KOPT-K1 (cell line): ENCODE results near the gene SORL1-AS1.

Experiments
- H3K27ac ChIP-seq: fragments of 200-600 bp; sonication (generic); 2 replicates; pipeline ENCODE4 v1.5.1; 2016; ENCODE audit warnings: antibody characterized with exemption, mild to moderate bottlenecking, low read depth, low read length; ENCODE audit not compliant: poor library complexity, severe bottlenecking
- H3K36me3 ChIP-seq: fragments of 200-600 bp; sonication (generic); 2 replicates; pipeline ENCODE4 v1.5.1; 2017; ENCODE audit warnings: antibody characterized with exemption, mild to moderate bottlenecking, low read length, moderate library complexity; ENCODE audit not compliant: insufficient read depth
- H3K9me3 ChIP-seq: fragments of 200-600 bp; sonication (generic); 2 replicates; pipeline ENCODE4 v1.5.1; 2017; ENCODE audit warnings: antibody characterized with exemption, low read length, mild to moderate bottlenecking; ENCODE audit not compliant: insufficient read depth, poor library complexity, severe bottlenecking

Gene SORL1-AS1

GRCh38 chr11:121452609-121453150 is at the start of gene SORL1-AS1:
TSS of gene SORL1-AS1 (minus strand) at chr11:121452967.
- H3K9me3 ChIP-seq: peaks cover 7% of the 10 kb centered on the region
- no peaks in the 10 kb centered on the region for H3K36me3 ChIP-seq
- peak within 1 kb of the TSS; percentile 63 for H3K27ac ChIP-seq

GRCh38 chr11:121500717-121501116 is 48.0 kb upstream of the SORL1-AS1 start:
- H3K27ac ChIP-seq: no peak overlapping the region
- H3K9me3 ChIP-seq: peaks cover 13% of the 10 kb centered on the region
- H3K36me3 ChIP-seq: peaks cover 57% of the 10 kb centered on the region

- Histone ChIP-seq H3K27ac (no peak overlapping the region), H3K36me3 (peaks cover 57% of the 10 kb centered on the region), H3K9me3 (peaks cover 10% of the 10 kb centered on the region)
Measured at GRCh38 chr11:121500275-121500674, 47.5 kb upstream of the SORL1-AS1 start.

- Histone ChIP-seq H3K9me3 (peaks cover 10% of the 10 kb centered on the region), H3K27ac (no peak overlapping the region), H3K36me3 (peaks cover 57% of the 10 kb centered on the region)
Measured at GRCh38 chr11:121499405-121499804, 46.6 kb upstream of the SORL1-AS1 start.

GRCh38 chr11:121497176-121497998 is 44.6 kb upstream of the SORL1-AS1 start:
- H3K27ac ChIP-seq: no peak overlapping the region
- H3K36me3 ChIP-seq: peaks cover 57% of the 10 kb centered on the region
- H3K9me3 ChIP-seq: peaks cover 9% of the 10 kb centered on the region

GRCh38 chr11:121494355-121495099 is 41.8 kb upstream of the SORL1-AS1 start:
- Histone ChIP-seq H3K9me3 (no peaks in the 10 kb centered on the region), H3K36me3 (peaks cover 49% of the 10 kb centered on the region), H3K27ac (peak overlapping the region; percentile 50)

GRCh38 chr11:121489823-121490222 is 37.1 kb upstream of the SORL1-AS1 start:
- Histone ChIP-seq H3K36me3 (peaks cover 36% of the 10 kb centered on the region; the same call in 1 of the 2 replicates), H3K27ac (no peak overlapping the region), H3K9me3 (no peaks in the 10 kb centered on the region)

GRCh38 chr11:121488641-121489040 is 35.9 kb upstream of the SORL1-AS1 start:
- Histone ChIP-seq H3K27ac (no peak overlapping the region), H3K9me3 (no peaks in the 10 kb centered on the region), H3K36me3 (peaks cover 36% of the 10 kb centered on the region; the same call in 1 of the 2 replicates)

GRCh38 chr11:121488170-121488569 is 35.4 kb upstream of the SORL1-AS1 start:
- Histone ChIP-seq H3K27ac (no peak overlapping the region), H3K9me3 (no peaks in the 10 kb centered on the region), H3K36me3 (peaks cover 36% of the 10 kb centered on the region; the same call in 1 of the 2 replicates)

- Histone ChIP-seq H3K36me3 (peaks cover 36% of the 10 kb centered on the region; the same call in 1 of the 2 replicates), H3K27ac (no peak overlapping the region), H3K9me3 (no peaks in the 10 kb centered on the region)
Measured at GRCh38 chr11:121487191-121487590, 34.4 kb upstream of the SORL1-AS1 start.

GRCh38 chr11:121486054-121486453 is 33.3 kb upstream of the SORL1-AS1 start:
- no peak overlapping the region for H3K27ac ChIP-seq
- peaks cover 30% of the 10 kb centered on the region; the same call in 1 of the 2 replicates for H3K36me3 ChIP-seq
- H3K9me3 ChIP-seq: no peaks in the 10 kb centered on the region

GRCh38 chr11:121485216-121485615 is 32.4 kb upstream of the SORL1-AS1 start:
- peaks cover 30% of the 10 kb centered on the region; the same call in 1 of the 2 replicates for H3K36me3 ChIP-seq
- H3K27ac ChIP-seq: no peak overlapping the region

GRCh38 chr11:121483805-121484480 is 31.2 kb upstream of the SORL1-AS1 start:
- Histone ChIP-seq H3K27ac (peak overlapping the region; percentile 96), H3K36me3 (peaks cover 24% of the 10 kb centered on the region; the same call in 1 of the 2 replicates), H3K9me3 (no peaks in the 10 kb centered on the region)

More at GRCh38 chr11:121485216-121485615, 32.4 kb upstream of the SORL1-AS1 start:
- no peaks in the 10 kb centered on the region for H3K9me3 ChIP-seq

GRCh38 chr11:121482231-121483129 is 29.7 kb upstream of the SORL1-AS1 start:
- peaks cover 19% of the 10 kb centered on the region; the same call in 1 of the 2 replicates for H3K36me3 ChIP-seq
- H3K27ac ChIP-seq: peak overlapping the region; percentile 96
- no peaks in the 10 kb centered on the region for H3K9me3 ChIP-seq
